ENCODE results near the gene PAFAH1B2. TPM values are rescaled to one million over a fixed set of nuclear protein-coding genes. Genes with fewer than 3 reads are reported as not detected.

The PAFAH1B2 gene
- total RNA-seq, 1 experiment from 2014 or later, result 154 TPM

- Histone ChIP-seq H3K4me2 (ENCODE audit: low read length) (no peak overlapping the region), H3K9me2 (ENCODE audit: insufficient read depth) (no peaks in the 10 kb centered on the region), H3K36me3 (ENCODE audit: control insufficient read depth in 1 of 2, insufficient read depth in 2 of 2, low read length in 2 of 2) (peaks cover 0 to 7% of the 10 kb centered on the region in 2 experiments; a peak in 1 of 4 replicates), H3K4me1 (ENCODE audit: control insufficient read depth in 1 of 2, insufficient read depth in 2 of 2, low read length in 2 of 2) (peaks cover 13 to 27% of the 10 kb centered on the region in 2 experiments), H4K20me1 (ENCODE audit: insufficient read depth) (no peaks in the 10 kb centered on the region), H2AFZ (ENCODE audit: low read depth, low read length, poor library complexity, severe bottlenecking) (no peak overlapping the region), H3K4me3 (replicated peaks in 1 of 2; ENCODE audit: low read depth in 1 of 2, low read length in 2 of 2) (no peak overlapping the region), H3K79me2 (ENCODE audit: insufficient read depth, low read length) (no peaks in the 10 kb centered on the region), H3K27ac (ENCODE audit: low read depth, low read length) (no peak overlapping the region), H3K9me3 (ENCODE audit: control insufficient read depth in 1 of 2, insufficient read depth in 1 of 2, low read depth in 1 of 2, low read length in 2 of 2) (no peaks in the 10 kb centered on the region), H3K9ac (ENCODE audit: low read length) (no peak overlapping the region), H3K27me3 (ENCODE audit: insufficient read depth, low read length) (no peaks in the 10 kb centered on the region)
- CTCF ChIA-PET, result interaction anchor here (1.3 kb wide), 1 partner anchor 21 kb away, joined by 3 read pairs; no protein-coding TSS in a partner anchor
- intact Hi-C loops (cut with micrococcal nuclease), result no loop called here
- TF ChIP-seq JUND (IDR thresholded peaks at IDR 0.05) (no peak), REST (IDR thresholded peaks at IDR 0.05; ENCODE audit: low read depth) (no peak), SP1 (IDR thresholded peaks at IDR 0.05; ENCODE audit: low read depth) (no peak), ZBTB33 (IDR thresholded peaks at IDR 0.05; ENCODE audit: extremely low read depth, insufficient replicate concordance, low read length) (no peak), POLR2A (IDR thresholded peaks at IDR 0.05; ENCODE audit: borderline replicate concordance, extremely low read depth, insufficient read depth, insufficient read length) (no peak), RAD21 (IDR thresholded peaks at IDR 0.05; ENCODE audit: low read depth) (no peak), EZH2phosphoT487 (IDR thresholded peaks at IDR 0.05; ENCODE audit: borderline replicate concordance) (no peak), ATF3 (IDR thresholded peaks at IDR 0.05) (no peak), ELF1 (IDR thresholded peaks at IDR 0.05; ENCODE audit: borderline replicate concordance, low read depth) (no peak), TCF7L2 (IDR thresholded peaks at IDR 0.05; ENCODE audit: borderline replicate concordance, extremely low read depth, insufficient read depth, insufficient read length) (no peak), CBX3 (IDR thresholded peaks at IDR 0.05; ENCODE audit: low read depth) (no peak), YY1 (IDR thresholded peaks at IDR 0.05; ENCODE audit: extremely low read depth, insufficient replicate concordance, low read depth, low read length) (no peak), ZFX (IDR thresholded peaks at IDR 0.05) (no peak), FOSL1 (IDR thresholded peaks at IDR 0.05; ENCODE audit: low read depth) (no peak), MAX (IDR thresholded peaks at IDR 0.05) (no peak), ZNF274 (IDR thresholded peaks at IDR 0.05; ENCODE audit: low read depth, low read length) (no peak), POLR2AphosphoS5 (IDR thresholded peaks at IDR 0.05; ENCODE audit: low read depth, low read length) (no peak)
- DNase-seq (ENCODE audit: low read depth, low spot score), result no peak
- ATAC-seq, result no peak
- POLR2A ChIA-PET, result no interaction called here
- no TSS peak for BruUV-seq (replicated peaks)
- RAD21 ChIA-PET (ENCODE audit: low non-redundant PET in 1 of 2, low total read pairs in 2 of 2, uncharacterized antibody in 2 of 2, unreplicated experiment in 2 of 2), result no interaction called here
These were observed 58.4 kb downstream of the PAFAH1B2 start for GRCh38 chr11:117202386-117203068.

All from HCT116 (cell line).